H9 (cell line): Measurements from ENCODE around the gene FXYD2. TPM values are rescaled to one million over a fixed set of nuclear protein-coding genes. Genes with fewer than 3 reads are reported as not detected.

Source experiments
- DNase-seq: peaks from one replicate; pipeline ENCODE4 v3.0.0-alpha.2; 2017
- H2AFZ ChIP-seq: one replicate; pipeline ENCODE4 v1.6.1; 2013; ENCODE audit warnings: mild to moderate bottlenecking, low read length, control low read depth, moderate library complexity
- H2AK5ac ChIP-seq: 2 replicates; pipeline ENCODE4 v1.6.1; 2013; ENCODE audit warnings: low read length, control low read depth, mixed read lengths; ENCODE audit not compliant: insufficient read length
- H2BK120ac ChIP-seq: one replicate; pipeline ENCODE4 v1.6.1; 2013; ENCODE audit warnings: low read depth, mild to moderate bottlenecking, low read length, control low read depth, inconsistent platforms; ENCODE audit not compliant: poor library complexity, severe bottlenecking
- H2BK12ac ChIP-seq: 2 replicates; pipeline ENCODE4 v1.6.1; 2013; ENCODE audit warnings: low read length, control low read depth, mixed read lengths, low read depth; ENCODE audit not compliant: insufficient read length
- H2BK15ac ChIP-seq: 2 replicates; pipeline ENCODE4 v1.6.1; 2013; ENCODE audit warnings: low read depth, low read length, control low read depth
- H2BK20ac ChIP-seq: one replicate; pipeline ENCODE4 v1.6.1; 2013; ENCODE audit warnings: low read depth, mild to moderate bottlenecking, low read length, control low read depth, inconsistent platforms; ENCODE audit not compliant: poor library complexity, severe bottlenecking
- H2BK5ac ChIP-seq: 2 replicates; pipeline ENCODE4 v1.6.1; 2013; ENCODE audit warnings: low read length, control low read depth, mixed read lengths; ENCODE audit not compliant: insufficient read length
- H3K14ac ChIP-seq: 2 replicates; pipeline ENCODE4 v1.6.1; 2013; ENCODE audit warnings: low read length, control low read depth; ENCODE audit not compliant: insufficient read depth
- H3K18ac ChIP-seq: 2 replicates; pipeline ENCODE4 v1.6.1; 2013; ENCODE audit warnings: low read depth, mild to moderate bottlenecking, mixed read lengths, low read length, control low read depth; ENCODE audit not compliant: insufficient read length
- H3K23ac ChIP-seq: 2 replicates; pipeline ENCODE4 v1.6.1; 2013; ENCODE audit warnings: low read length, control low read depth, mixed read lengths, low read depth; ENCODE audit not compliant: insufficient read length
- H3K23me2 ChIP-seq: 2 replicates; pipeline ENCODE4 v1.6.1; 2013; ENCODE audit warnings: low read depth, mild to moderate bottlenecking, mixed read lengths, low read length, control low read depth; ENCODE audit not compliant: insufficient read length, poor library complexity, severe bottlenecking
- H3K27ac ChIP-seq: 2 replicates; pipeline ENCODE4 v1.5.1; 2013; ENCODE audit warnings: low read length, control low read depth, mixed read lengths, low read depth; ENCODE audit not compliant: insufficient read length
- H3K27me3 ChIP-seq: 2 replicates; pipeline ENCODE4 v1.6.1; 2013; ENCODE audit warnings: low read length, control low read depth, inconsistent platforms; ENCODE audit not compliant: insufficient read depth
- H3K4ac ChIP-seq: 2 replicates; pipeline ENCODE4 v1.6.1; 2013; ENCODE audit warnings: low read depth, mild to moderate bottlenecking, control low read depth, inconsistent platforms, low read length, moderate library complexity
- H3K4me1 ChIP-seq: 2 replicates; pipeline ENCODE4 v1.6.1; 2013; ENCODE audit warnings: low read length, control low read depth, inconsistent platforms; ENCODE audit not compliant: insufficient read depth
- H3K4me2 ChIP-seq: 2 replicates; pipeline ENCODE4 v1.6.1; 2013; ENCODE audit warnings: low read length, control low read depth, mixed read lengths; ENCODE audit not compliant: insufficient read length, insufficient read depth
- H3K56ac ChIP-seq: 2 replicates; pipeline ENCODE4 v1.6.1; 2013; ENCODE audit warnings: low read depth, mild to moderate bottlenecking, mixed read lengths, low read length, control low read depth; ENCODE audit not compliant: insufficient read length
- H3K79me1 ChIP-seq: 2 replicates; pipeline ENCODE4 v1.6.1; 2013; ENCODE audit warnings: low read depth, mild to moderate bottlenecking, moderate library complexity, low read length, control low read depth, inconsistent platforms; ENCODE audit not compliant: insufficient read depth, poor library complexity, severe bottlenecking
- H3K79me2 ChIP-seq: 2 replicates; pipeline ENCODE4 v1.6.1; 2013; ENCODE audit warnings: low read length, control low read depth, inconsistent platforms; ENCODE audit not compliant: insufficient read depth
- H3K9ac ChIP-seq: 2 replicates; pipeline ENCODE4 v1.6.1; 2013; ENCODE audit warnings: low read length, control low read depth, mixed read lengths; ENCODE audit not compliant: insufficient read length; ENCODE audit errors: extremely low read depth
- H3K9me3 ChIP-seq: one replicate; pipeline ENCODE4 v1.6.1; 2013; ENCODE audit warnings: low read depth, low read length, inconsistent platforms; ENCODE audit not compliant: control insufficient read depth
- H3T11ph ChIP-seq: one replicate; pipeline ENCODE4 v1.6.1; 2013; ENCODE audit warnings: mild to moderate bottlenecking, low read length, control low read depth, inconsistent platforms
- H4K20me1 ChIP-seq: one replicate; pipeline ENCODE4 v1.6.1; 2013; ENCODE audit not compliant: control insufficient read depth, insufficient read length, insufficient read depth
- H4K5ac ChIP-seq: 2 replicates; pipeline ENCODE4 v1.6.1; 2013; ENCODE audit warnings: low read depth, mild to moderate bottlenecking, mixed read lengths, low read length, control low read depth; ENCODE audit not compliant: insufficient read length
- H4K8ac ChIP-seq: replicated peaks from 2 replicates; pipeline ENCODE4 v1.6.1; 2013; ENCODE audit warnings: low read length, control low read depth, mixed read lengths, low read depth; ENCODE audit not compliant: insufficient read length
- H4K91ac ChIP-seq: 2 replicates; pipeline ENCODE4 v1.6.1; 2013; ENCODE audit warnings: low read depth, mild to moderate bottlenecking, moderate library complexity, mixed read lengths, low read length, control low read depth; ENCODE audit not compliant: insufficient read length
- H3K27ac Mint-ChIP-seq, 3 experiments: 2 replicates in 2 of 3; 3 replicates in 1 of 3; pipeline ENCODE4 v1.8.0; 2020 to 2021; ENCODE audit warnings: mixed read lengths in 3 of 3, mild to moderate bottlenecking in 1 of 3, moderate library complexity in 1 of 3
- H3K27me3 Mint-ChIP-seq: 2 replicates; pipeline ENCODE4 v1.8.0; 2021; ENCODE audit warnings: low read depth, mild to moderate bottlenecking, moderate library complexity, mixed read lengths
- H3K36me3 Mint-ChIP-seq, 3 experiments: 2 replicates in 2 of 3; 3 replicates in 1 of 3; pipeline ENCODE4 v1.8.0; 2020 to 2021; ENCODE audit warnings: low read depth in 3 of 3, mixed read lengths in 3 of 3; ENCODE audit not compliant: insufficient read depth in 1 of 3
- H3K4me1 Mint-ChIP-seq, 2 experiments: 2 replicates each; pipeline ENCODE4 v1.8.0; 2020; ENCODE audit warnings: mixed read lengths in 2 of 2
- H3K4me3 Mint-ChIP-seq, 2 experiments: 2 replicates in 1 of 2; 3 replicates in 1 of 2; pipeline ENCODE4 v1.8.0; 2020 to 2021; ENCODE audit warnings: mild to moderate bottlenecking in 2 of 2, mixed read lengths in 2 of 2, moderate library complexity in 1 of 2
- H3K9me3 Mint-ChIP-seq, 2 experiments: 2 replicates in 1 of 2; 3 replicates in 1 of 2; pipeline ENCODE4 v1.8.0; 2020; ENCODE audit warnings: mild to moderate bottlenecking in 2 of 2, mixed read lengths in 2 of 2, moderate library complexity in 1 of 2
- CTCF ChIP-seq: fragments of 200-600 bp; sonication (generic); conservative IDR thresholded peaks from 3 replicates; pipeline ENCODE4 v1.8.0; 2021; ENCODE audit warnings: antibody characterized with exemption, mild to moderate bottlenecking
- WGBS: extraction: QIAGEN DNeasy Blood & Tissue Kit; methylation state at CpG from one replicate; pipeline ENCODE4 v1.1.7; 2013; ENCODE audit warnings: missing lambda C conversion rate, low lambda C conversion rate, mixed read lengths; ENCODE audit not compliant: insufficient read length; ENCODE audit errors: extremely low coverage; 5-methylcytosine and 5-hydroxymethylcytosine counted together
- total RNA-seq: library from RNA; stranded (reverse); gene quantifications from 2 replicates; pipeline ENCODE4 v1.2.1, GENCODE V29; 2021

The FXYD2 gene
- total RNA-seq, 1 experiment from 2014 or later, result 0.79 TPM

DNA sequence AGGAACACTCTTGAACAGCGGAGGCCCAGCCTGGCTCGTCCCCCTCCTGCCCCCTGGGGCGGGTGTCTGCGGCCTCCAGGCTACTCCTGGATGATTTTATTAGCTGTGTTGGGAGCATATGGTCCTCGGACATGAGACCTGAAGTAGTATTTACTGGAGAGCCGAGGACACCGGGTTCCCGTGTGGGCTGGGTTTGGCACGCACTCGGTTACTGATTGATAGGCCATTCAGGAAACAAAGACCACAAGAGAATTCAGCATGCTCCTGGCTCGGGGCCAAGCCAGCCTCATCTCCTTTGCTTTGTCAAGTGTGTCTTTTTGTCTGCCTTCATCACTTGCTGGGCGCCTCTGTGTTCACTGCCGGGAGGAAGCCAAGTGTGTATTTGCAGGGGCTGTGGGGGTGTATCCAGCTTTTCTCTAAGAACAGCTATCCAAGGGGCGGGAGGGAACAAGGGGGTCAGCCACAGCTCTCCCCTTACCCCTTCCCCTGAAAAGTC, 9.7 kb downstream of the FXYD2 start:
- no peak overlapping the region; a peak in 1 of 7 replicates for H3K27ac Mint-ChIP-seq
- Histone ChIP-seq H3K9me3 (no peaks in the 10 kb centered on the region), H2AK5ac (no peak overlapping the region), H4K91ac (no peak overlapping the region), H4K20me1 (no peaks in the 10 kb centered on the region), H3K23me2 (peaks cover 3% of the 10 kb centered on the region), H2BK5ac (no peak overlapping the region), H3K14ac (no peak overlapping the region), H3K79me2 (no peaks in the 10 kb centered on the region), H3K56ac (no peak overlapping the region), H3T11ph (no peak overlapping the region), H2BK15ac (no peak overlapping the region), H2AFZ (no peak overlapping the region), H4K8ac (no peak overlapping the region), H2BK120ac (no peak overlapping the region), H3K23ac (no peak overlapping the region), H3K9ac (no peak overlapping the region), H2BK12ac (no peak overlapping the region), H3K18ac (no peak overlapping the region), H3K4me1 (no peaks in the 10 kb centered on the region), H3K27me3 (no peaks in the 10 kb centered on the region), H4K5ac (no peak overlapping the region), H3K4me2 (no peak overlapping the region), H2BK20ac (no peak overlapping the region), H3K79me1 (no peaks in the 10 kb centered on the region), H3K4ac (no peak overlapping the region), H3K27ac (no peak overlapping the region)
- peaks cover 12% of the 10 kb centered on the region for H3K27me3 Mint-ChIP-seq
- H3K4me1 Mint-ChIP-seq, result peaks cover 54 to 63% of the 10 kb centered on the region in 2 experiments
- H3K9me3 Mint-ChIP-seq, result no peaks in the 10 kb centered on the region; a peak in 1 of 5 replicates
- no peaks in the 10 kb centered on the region for H3K36me3 Mint-ChIP-seq
- no peak overlapping the region for H3K4me3 Mint-ChIP-seq
- WGBS, result no CpG with 5 or more reads among the region's 14 CpGs
- DNase-seq, result no peak
- TF ChIP-seq CTCF, result no peak
